Activated CD8-positive, alpha-beta memory T cell treated with anti-CD3 and anti-CD28 coated beads, Interleukin-2, amount 50 U/mL, for 48 hours (primary cell): ENCODE results near the gene TMEM41B.
"Not testable (repeated sequence)": the region's sequence is repeated elsewhere in the genome, so short reads cannot be mapped to it uniquely, and the experiment has no call there.

ENCODE experiments used
- DNase-seq: peaks from one replicate; pipeline ENCODE4 v3.0.0-alpha.2; 2020

Gene TMEM41B

GRCh38 chr11:9304178-9304577 is 10.2 kb downstream of the TMEM41B start:
- no peak for DNase-seq

DNA sequence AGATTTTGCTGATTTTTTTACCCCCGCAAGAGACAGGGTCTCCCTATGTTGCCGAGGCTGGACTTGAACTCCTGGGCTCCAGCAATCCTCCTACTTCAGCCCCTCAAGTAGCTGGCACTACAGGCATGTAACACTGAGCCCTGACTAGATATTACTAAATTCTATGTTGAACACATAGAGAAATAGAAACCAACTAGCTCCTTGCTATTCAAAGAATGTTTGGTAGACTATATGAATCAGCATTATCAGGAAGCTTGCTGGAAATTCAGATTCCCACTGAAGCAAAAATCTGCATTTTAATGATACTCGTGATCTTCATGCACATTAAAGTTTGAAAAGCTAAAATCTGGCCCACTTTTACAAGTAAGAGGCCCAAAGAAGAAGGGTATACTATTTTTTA is 11.9 kb downstream of the TMEM41B start:
- DNase-seq, result no peak

DNA sequence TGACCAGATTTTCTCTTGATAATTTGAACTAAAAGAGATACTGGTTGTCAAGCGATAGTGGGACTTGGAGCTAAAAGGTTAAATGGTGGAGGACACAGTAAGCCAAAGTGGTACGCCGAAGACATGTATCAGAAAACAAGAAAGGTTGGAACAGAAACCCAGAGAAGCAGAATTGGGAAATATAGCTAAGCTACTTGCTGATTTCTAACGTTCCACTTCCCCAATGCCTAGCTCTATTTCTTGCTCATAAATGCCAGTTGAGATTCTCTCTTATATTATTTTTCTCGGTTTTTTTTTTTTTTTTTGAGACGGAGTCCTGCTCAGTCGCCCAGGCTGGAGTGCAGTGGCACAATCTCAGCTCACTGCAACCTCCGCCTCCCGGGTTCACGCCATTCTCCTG is 12.7 kb downstream of the TMEM41B start:
- DNase-seq, result no peak

DNA sequence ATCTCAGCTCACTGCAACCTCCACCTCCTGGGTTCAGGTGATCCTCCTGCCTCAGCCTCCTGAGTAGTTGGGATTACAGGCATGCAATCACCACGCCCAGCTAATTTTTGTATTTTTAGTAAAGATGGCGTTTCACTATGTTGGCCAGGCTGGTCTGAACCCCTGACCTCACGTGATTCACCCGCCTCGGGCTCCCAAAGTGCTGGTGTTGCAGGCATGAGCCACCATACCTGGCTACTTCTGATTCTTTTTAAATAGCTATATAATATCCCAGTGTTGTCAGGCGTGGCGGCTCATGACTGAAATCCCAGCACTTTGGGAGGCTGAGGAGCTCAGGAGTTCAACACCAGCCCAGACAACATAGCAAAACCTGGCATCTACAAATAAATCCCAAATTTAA is 20.7 kb downstream of the TMEM41B start:
- no peak for DNase-seq

DNA sequence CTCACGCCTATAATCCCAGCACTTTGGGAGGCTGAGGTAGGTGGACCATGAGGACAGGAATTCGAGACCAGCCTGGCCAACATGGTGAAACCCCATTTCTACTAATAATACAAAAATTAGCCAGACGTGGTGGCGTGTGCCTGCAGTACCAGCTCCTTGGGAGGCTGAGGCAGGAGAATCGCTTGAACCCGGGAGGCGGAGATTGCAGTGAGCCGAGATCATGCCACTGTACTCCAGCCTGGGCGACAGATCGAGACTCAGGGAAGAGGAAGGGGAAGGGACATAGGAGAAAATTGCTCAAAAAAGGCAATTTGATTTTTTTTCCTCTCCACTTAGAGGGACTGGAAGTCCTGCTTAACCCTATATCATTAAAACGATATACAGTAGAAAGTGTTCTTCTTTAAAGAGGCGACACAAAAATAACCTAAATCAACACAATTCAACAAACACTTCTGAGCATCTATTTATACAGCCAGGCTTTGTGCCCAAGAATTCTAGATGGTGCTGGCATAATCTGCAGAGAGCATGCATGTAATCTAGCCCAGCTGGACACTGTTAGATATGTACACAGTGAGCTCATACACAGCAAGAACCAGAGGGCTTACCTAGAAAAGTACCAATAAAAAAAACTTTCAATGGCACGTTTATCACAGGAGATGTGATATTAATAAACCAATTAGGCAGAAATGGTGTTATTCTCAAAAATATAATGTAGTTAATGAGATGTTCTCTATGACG is 28.4 kb downstream of the TMEM41B start:
- DNase-seq, result no peak

DNA sequence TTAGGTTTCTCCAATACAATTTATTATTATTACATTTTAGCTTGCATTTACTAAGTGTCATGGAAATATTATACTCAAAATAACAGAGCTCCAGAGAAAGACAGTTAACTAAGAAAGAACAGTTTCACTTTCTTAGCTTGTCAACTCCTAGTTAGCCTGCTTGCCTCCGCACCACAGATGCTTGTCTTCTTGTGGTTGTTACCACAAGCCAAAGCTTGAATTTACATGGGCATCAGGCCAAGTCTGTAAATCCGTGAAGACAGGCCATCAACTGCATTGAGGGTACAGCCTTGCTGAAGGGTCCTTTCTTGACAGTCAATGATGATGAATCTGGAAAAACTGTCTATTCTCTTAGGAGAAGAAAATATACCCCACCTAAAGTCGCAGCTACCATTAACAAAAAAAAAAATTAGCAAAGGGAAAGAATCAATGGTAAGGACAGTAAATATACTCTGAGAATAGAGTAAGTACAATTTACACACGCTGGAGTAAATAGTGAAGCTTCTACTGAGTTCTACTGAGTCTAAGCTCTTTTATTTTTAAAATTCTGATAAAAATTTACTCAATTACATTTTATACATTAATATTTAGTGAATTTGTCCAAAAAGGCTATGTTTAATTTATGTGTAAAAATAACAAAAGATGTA is 33.6 kb downstream of the TMEM41B start:
- no peak for DNase-seq

GRCh38 chr11:9277176-9277575 is 37.2 kb downstream of the TMEM41B start:
- no peak for DNase-seq

GRCh38 chr11:9276571-9276970 is 37.8 kb downstream of the TMEM41B start:
- no peak for DNase-seq

DNA sequence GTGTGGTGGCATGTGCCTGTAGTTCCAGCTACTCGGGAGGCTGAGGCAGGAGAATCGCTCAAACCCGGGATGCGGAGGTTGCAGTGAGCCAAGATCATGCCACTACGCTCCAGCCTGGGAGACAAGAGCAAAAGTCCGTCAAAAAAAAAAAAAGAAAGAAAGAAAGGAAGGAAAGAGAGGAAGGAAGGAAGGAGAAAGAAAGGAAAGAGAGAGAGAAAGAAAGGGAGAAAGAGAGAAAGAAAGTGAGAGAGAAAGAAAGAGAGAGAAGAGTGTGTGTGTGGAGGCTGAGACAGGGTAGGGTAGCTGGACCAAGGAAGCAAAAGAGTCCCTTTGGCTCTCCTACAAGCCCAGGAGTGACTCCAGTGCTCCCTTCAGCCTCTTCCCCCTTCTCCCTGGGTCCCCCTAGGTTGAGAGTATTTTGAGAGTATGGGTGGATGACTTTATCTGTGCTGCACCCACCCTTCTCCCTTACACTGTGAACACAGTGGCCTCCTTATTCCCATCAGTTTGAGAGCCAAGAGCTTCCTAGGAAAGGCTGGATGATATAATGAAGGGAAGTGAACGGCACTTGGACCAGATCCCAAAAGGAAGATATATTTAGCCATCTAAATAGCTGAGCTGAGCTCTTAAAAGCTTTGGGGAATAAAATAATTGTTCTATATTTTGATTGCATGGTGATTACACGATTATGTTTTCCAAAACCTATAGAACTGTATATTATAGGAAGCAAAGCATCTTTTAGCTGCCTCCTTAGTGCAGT is 39.7 kb downstream of the TMEM41B start:
- DNase-seq, result no peak

DNA sequence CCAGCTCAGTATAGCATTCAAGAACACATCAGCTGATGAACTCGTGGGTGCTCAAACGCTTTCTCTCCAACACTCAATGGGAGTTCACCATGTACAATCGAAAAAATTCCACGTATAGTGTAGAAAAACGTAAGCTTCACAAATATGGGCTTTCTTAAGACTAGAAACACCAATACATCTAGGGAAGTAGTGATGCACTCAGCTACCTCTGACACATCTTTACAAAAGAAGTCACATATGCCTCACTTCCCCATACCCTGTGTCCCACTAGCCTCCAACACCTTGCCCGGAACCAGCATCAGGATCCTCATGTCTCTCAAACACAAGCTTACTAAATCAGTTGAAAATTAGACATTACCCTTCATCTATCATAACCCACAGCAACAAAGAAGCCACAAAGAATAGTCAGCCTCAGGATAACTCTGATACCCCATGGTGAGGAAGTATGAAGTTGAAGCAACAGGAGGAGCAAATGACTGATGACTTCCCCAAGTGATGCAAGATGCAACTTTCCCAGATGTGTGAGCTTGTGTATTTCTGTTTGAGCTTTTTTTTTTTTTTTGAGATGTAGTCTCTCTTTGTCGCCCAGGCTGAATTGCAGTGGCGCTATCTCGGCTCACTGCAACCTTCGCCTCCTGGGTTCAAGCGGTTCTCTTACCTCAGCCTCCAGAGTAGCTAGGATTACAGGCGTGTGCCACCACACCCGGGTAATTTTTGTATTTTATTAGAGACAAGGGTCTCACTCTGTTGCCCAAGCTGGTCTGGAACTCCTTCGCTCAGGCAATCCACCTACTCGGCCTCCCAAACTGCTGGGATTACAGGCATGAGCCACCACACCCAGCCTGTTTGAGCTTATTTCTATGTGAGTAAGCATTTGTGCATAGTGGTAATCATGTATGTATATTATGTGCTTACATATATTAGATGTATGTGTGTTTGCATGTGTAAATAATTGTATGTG is 40.7 kb downstream of the TMEM41B start:
- DNase-seq, result no peak

DNA sequence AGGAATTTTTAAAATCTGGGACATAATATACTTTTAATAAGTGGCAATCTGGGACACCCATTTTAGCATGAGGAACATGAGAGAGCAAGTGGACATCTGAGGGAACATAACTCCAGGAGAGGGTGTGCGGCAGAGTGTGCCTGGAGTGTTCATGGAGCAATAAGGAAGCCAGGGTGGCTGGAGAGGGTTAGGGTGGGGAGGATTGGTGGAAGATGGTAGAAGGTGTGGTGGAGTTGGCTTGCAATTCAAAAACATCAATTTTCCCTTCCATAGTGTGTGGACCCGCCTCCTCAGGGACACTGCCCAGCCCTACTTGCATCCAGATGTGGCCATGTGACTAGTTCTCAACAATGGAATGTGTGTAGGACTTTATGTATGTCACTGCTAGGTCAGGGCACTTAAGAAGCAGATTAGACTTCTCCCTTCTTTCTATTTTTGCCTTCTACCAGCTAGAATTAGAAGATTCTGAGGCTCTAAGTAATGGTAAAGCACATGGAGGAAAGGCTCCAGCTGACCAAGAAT is 44.8 kb downstream of the TMEM41B start:
- no peak for DNase-seq

DNA sequence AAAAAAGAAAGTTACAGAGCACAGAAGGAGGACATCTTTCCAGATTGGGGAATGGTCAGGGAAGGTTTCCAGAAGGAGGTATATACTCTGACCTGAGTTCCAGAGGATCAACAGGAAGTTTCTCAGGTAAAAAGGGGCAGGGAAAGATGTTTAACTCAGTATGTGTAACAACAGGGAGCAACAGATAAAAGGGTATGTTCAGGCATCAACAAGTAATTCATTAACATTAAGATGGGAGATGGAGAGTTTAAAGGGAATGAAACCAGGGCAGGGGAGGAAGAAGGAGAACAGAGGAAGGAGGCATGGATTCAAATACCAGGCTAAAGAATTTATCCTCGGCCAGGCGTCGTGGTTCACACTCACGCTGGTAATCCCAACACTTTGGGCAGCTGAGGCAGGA is 46.7 kb downstream of the TMEM41B start:
- no peak for DNase-seq

GRCh38 chr11:9266926-9267325 is 47.5 kb downstream of the TMEM41B start:
- DNase-seq, result no peak

DNA sequence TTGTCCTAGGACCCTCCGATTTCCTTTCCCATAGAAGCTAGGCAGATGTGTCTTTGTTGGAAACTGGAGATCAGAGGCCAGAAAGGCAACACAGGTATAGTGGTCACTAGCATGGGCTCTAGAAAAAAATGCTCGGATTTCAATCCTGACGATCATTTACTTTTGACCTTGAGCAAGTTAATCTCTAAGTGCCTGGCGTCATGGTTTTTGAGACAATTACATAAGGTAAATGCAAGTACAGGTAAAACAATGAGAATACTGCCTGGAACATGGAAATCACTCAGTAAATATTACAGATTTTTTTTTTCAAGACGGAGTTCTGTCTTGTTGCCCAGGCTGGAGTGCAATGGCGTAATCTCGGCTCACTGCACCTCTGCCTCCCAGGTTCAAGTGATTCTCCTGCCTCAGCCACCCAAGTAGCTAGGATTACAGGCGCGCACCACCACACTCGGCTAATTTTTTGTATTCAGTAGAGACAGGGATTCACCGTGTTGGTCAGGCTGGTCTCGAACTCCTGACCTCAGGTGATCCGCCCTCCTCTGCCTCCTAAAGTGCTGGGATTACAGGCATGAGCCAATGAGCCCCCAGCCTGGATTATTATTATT is 48.2 kb downstream of the TMEM41B start:
- DNase-seq, result no peak

GRCh38 chr11:9265211-9266131 is 48.9 kb downstream of the TMEM41B start, which contains the start of gene DENND5A:
Gene DENND5A, minus strand, starts transcription at chr11:9265350. Its CDS starts 281 bp downstream, at chr11:9265069.
- DNase-seq, result peak; percentile 82

GRCh38 chr11:9264316-9265210 is 49.8 kb downstream of the TMEM41B start:
- peak; percentile 68 for DNase-seq

- DNase-seq, result peak; percentile 63
These were observed 50.5 kb downstream of the TMEM41B start for GRCh38 chr11:9263840-9264315.

DNA sequence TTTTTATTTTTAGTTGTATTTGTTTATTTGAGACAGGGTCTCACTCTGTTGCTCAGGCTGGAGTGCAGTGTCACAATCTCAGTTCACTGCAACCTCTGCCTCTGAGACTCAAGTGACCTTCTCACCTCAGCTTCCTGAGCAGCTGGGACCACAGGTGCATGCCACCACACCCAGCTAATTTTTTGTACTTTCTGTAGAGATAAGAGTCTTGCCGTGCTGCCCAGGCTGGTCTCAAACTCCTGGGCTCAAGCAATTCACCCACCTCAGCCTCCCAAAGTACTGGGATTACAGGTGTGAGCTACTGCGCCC is 53.6 kb downstream of the TMEM41B start:
- not testable (repeated sequence) for DNase-seq

- DNase-seq, result no peak
These were observed 54.2 kb downstream of the TMEM41B start for GRCh38 chr11:9259981-9260837.
